ENCODE measurements around the gene PACRG. TPM values are rescaled to one million over a fixed set of nuclear protein-coding genes. Genes with fewer than 3 reads are reported as not detected.

The PACRG gene
- polyA plus RNA-seq, 2 of the 4 experiments (the other 2 are of a cell fraction): 0.14 to 0.30 TPM

GRCh38 chr6:162852192-162852591 lies 124.4 kb downstream of the PACRG start (continued):
- no peak for TF ChIP-seq NFE2L2 (conservative IDR thresholded peaks at IDR 0.05; ENCODE audit: low read length)

GRCh38 chr6:162852840-162853577 lies 125.2 kb downstream of the PACRG start:
- no peaks in the 10 kb centered on the region for H3K9me3 ChIP-seq
- no peak overlapping the region for H3K27ac ChIP-seq
- TF ChIP-seq NFE2L2 (conservative IDR thresholded peaks at IDR 0.05; ENCODE audit: low read length): no peak
- no peak for TF ChIP-seq ELK1 (IDR thresholded peaks at IDR 0.05; ENCODE audit: low read depth, low read length)
- TF ChIP-seq RARB (CRISPR knock-in tag; IDR thresholded peaks at IDR 0.05): no peak
- TF ChIP-seq HOXB13 (CRISPR knock-in tag; IDR thresholded peaks at IDR 0.05; ENCODE audit: low read depth): no peak
- no peak for TF ChIP-seq EHMT2 (IDR thresholded peaks at IDR 0.05; ENCODE audit: low read depth)
- no peak for TF ChIP-seq RFX5 (IDR thresholded peaks at IDR 0.05)
- TF ChIP-seq CBX8 (IDR thresholded peaks at IDR 0.05): no peak
- no peak for TF ChIP-seq ZFP36 (IDR thresholded peaks at IDR 0.05; ENCODE audit: borderline replicate concordance, partially characterized antibody)
- TF ChIP-seq ZC3H11A (IDR thresholded peaks at IDR 0.05): no peak
- TF ChIP-seq RNF2 (IDR thresholded peaks at IDR 0.05; ENCODE audit: borderline replicate concordance, low read depth): no peak
- TF ChIP-seq NR3C1 (IDR thresholded peaks at IDR 0.05): no peak
- TF ChIP-seq CHD2 (IDR thresholded peaks at IDR 0.05; ENCODE audit: low read length, partially characterized antibody): no peak
- TF ChIP-seq MAZ (IDR thresholded peaks at IDR 0.05; ENCODE audit: borderline replicate concordance, low read depth, low read length): no peak
- no peak for TF ChIP-seq RCOR1 (IDR thresholded peaks at IDR 0.05; ENCODE audit: low read depth, low read length)
- no peak for TF ChIP-seq EP300 (IDR thresholded peaks at IDR 0.05)
- no peak for TF ChIP-seq HOXA7 (CRISPR knock-in tag; IDR thresholded peaks at IDR 0.05)
- no peak for TF ChIP-seq POLR2A (IDR thresholded peaks at IDR 0.05; ENCODE audit: low read length)
- POLR2A ChIA-PET: no interaction called here
- DNase-seq (ENCODE audit: low read depth in 1 of 2, low spot score in 1 of 2) (no peak), FAIRE-seq (no peak), ATAC-seq (no peak)
- no peak overlapping the region for H3K4me2 ChIP-seq
- CTCF ChIA-PET: no interaction called here
- H3K4me1 ChIP-seq: no peaks in the 10 kb centered on the region
- no peak overlapping the region for H3K4me3 ChIP-seq
- WGBS (ENCODE audit: missing lambda C conversion rate): 51% methylated on average over 9 of the region's 9 CpGs

- H3K4me3 ChIP-seq: no peak overlapping the region
- H3K4me1 ChIP-seq: no peaks in the 10 kb centered on the region
- DNase-seq (ENCODE audit: low read depth in 1 of 2, low spot score in 1 of 2) (no peak), ATAC-seq (no peak), FAIRE-seq (no peak)
- ChIA-PET POLR2A (no interaction called here), CTCF (no interaction called here)
- no peak overlapping the region for H3K4me2 ChIP-seq
- no peak overlapping the region for H3K27ac ChIP-seq
- no peak for TF ChIP-seq HMGXB4 (CRISPR knock-in tag; IDR thresholded peaks at IDR 0.05; ENCODE audit: borderline replicate concordance)
- TF ChIP-seq RCOR1 (IDR thresholded peaks at IDR 0.05; ENCODE audit: low read depth, low read length): no peak
- TF ChIP-seq FOSL2 (IDR thresholded peaks at IDR 0.05): no peak
- no peak for TF ChIP-seq FOSL2 (CRISPR knock-in tag; IDR thresholded peaks at IDR 0.05)
- no peak for TF ChIP-seq TFCP2L1 (CRISPR knock-in tag; IDR thresholded peaks at IDR 0.05)
- TF ChIP-seq ATOH8 (CRISPR knock-in tag; IDR thresholded peaks at IDR 0.05; ENCODE audit: low read depth): no peak
- TF ChIP-seq MAX (IDR thresholded peaks at IDR 0.05): no peak
- no peak for TF ChIP-seq POLR2A (IDR thresholded peaks at IDR 0.05; ENCODE audit: low read length)
- TF ChIP-seq CBX8 (IDR thresholded peaks at IDR 0.05): no peak
- no peak for TF ChIP-seq TP53 (CRISPR knock-in tag; IDR thresholded peaks at IDR 0.05)
- TF ChIP-seq NPAS2 (CRISPR knock-in tag; IDR thresholded peaks at IDR 0.05; ENCODE audit: borderline replicate concordance): no peak
- TF ChIP-seq E2F6 (IDR thresholded peaks at IDR 0.05; ENCODE audit: borderline replicate concordance, low read depth): no peak
- no peak for TF ChIP-seq ESRRA (IDR thresholded peaks at IDR 0.05; ENCODE audit: borderline replicate concordance, low read length)
- TF ChIP-seq PBX3 (IDR thresholded peaks at IDR 0.05): no peak
- H3K9me3 ChIP-seq: no peaks in the 10 kb centered on the region
- WGBS (ENCODE audit: missing lambda C conversion rate): 78% methylated on average over 1 of the region's 1 CpG
Measured at GRCh38 chr6:162854228-162854627, 126.5 kb downstream of the PACRG start.
